HG03575 (cell line): ENCODE results near the gene PRPF6.

ENCODE experiments used
- ATAC-seq: cut with Tn5 transposase; IDR thresholded peaks from one replicate; pipeline ENCODE4 v1.9.1; 2021; ENCODE audit not compliant: unreplicated experiment, insufficient number of reproducible peaks, low FRiP score; ENCODE audit errors: extremely low read depth

PRPF6 gene

DNA sequence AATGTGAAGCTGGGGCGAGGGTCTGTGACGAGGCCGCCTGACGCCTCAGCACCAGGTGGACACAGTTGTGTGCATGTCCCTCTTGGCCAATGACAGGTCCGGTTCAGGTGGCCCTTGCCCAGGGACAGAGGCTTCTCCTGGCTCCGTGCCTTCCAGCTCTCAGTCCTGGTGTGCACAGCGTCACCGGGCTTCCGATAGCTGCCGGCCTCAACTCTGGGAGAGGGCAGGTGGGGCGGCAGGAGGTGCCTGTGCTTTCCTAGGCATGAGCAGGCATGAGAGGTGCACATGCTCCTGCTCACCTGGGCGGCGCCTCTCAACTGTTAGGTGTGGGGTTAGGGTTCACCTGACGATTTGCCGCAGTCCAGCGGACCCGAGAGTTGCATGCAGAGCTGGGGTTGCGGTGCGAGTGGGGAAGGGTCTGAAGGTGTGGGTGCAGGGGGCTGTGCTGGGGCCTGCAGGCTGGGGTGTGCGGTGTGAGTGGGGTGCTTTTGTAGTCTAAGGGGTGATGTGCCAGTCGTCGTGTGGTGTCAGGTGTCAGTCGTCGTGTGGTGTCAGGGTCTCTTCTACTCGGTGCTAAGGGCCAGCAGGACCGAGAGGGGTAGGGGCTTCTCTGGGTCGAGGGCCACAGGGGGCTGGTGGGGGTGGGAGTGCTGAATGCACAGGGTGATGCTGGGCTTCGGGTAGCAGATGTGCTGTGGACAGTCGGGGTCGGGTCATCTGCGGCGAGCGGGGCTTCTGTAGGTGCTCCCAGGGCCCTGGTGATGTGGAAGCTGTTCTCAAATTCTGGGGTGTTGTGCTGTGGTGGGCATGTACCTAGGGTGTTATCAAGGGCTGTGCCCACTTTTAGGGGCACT lies 72.3 kb downstream of the PRPF6 start:
- no peak for ATAC-seq

DNA sequence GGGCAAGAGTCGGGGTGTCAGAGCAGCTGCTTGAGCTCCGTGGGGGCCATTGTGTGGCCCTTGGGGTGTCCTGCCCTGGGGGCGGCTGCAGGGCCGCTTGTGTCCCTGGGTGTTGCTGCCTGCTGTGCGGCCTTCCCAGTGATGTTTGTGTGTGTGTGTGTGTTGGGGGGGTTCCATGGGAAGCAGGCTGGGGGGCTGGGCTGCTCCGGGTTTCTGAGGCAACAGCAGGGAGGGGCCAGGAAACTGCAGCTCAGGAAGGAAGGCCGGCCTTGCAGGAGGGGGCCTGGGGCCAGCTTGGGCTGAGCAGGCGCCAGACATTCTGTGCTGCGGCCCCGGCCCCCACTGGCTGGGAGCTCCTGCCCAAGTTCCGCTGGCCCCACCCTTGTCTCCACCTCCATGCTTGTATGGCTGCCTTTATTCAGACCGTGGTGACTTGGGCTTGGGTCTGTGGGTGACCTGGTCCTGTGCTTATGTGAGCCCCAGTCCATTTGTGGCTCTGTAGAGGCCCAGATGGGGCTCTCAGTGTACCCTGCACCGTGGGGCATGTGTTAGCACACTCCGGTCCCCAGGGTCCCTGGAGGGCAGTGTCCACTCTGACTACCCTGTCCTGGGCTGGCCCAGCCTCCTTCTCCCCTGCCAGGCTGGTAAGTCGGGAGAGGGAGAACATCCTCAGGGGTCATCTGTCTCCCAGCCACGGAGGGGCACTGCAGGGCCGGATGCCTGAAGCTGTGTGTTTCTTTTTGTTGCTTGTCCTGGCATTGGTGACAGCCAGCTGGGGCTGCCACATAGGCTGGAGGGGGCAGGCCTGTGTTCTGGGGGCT lies 73.1 kb downstream of the PRPF6 start:
- ATAC-seq = no peak

DNA sequence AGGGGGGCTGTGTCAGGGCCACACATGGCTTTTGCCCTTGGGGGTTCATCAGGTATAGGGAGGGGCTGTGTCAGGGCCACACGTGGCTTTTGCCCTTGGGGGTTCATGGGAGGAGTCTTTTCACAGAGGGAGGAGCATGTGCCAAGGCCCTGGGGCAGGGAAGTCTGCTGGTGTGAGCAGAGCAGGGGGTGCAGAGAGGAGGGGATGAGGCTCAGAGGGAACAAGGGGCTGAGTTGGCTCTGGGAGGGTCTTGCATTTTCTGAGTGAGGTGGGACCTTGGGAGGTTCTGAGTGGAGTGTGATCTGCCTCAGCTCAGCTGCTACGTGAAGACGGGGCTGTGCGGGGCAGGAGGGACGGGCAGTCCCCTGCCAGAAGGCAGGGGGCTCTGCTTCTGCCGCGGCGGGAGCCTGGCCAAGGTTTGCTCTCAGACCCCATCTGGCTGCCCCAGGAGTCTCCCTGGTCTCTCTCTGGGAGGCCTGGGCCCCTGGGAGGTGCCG lies 74.5 kb downstream of the PRPF6 start:
- ATAC-seq = no peak

DNA sequence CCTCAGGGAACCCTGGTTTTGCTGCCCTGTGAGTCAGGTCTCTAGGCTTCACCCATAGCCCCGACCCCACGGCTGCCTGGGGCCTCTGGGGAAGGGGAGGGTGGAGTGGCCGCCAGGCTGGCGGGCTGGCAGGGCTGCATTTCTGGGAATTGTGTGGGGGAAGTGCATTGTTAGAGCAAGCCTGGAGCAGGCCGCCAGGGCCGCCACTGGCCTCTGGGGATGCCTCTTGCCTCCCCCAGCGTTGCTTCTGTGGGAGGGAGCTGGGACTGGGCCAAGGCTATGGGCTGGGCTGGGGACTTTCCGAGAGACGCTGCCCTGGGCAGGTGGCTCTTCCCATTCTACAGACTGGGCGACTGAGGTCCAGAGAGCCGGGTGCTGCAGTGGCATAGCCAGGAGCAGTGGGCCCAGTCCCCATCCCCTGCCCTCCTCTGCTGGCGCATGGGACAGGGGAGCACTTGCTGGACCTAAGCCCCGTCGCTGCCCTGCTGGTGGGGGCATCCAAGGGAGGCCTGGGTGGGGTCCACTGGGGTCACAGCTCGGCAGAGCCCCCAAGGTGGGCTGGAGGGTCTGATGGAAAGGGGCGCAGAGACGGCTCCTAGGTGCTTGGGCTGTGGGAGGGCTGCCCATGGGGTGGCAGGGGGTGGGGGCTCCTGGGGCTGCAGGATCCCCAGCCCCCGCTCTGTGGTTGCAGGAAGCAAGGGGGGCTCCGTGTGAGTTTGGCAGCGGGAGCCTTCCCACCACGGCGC lies 75.1 kb downstream of the PRPF6 start:
- no peak for ATAC-seq

DNA sequence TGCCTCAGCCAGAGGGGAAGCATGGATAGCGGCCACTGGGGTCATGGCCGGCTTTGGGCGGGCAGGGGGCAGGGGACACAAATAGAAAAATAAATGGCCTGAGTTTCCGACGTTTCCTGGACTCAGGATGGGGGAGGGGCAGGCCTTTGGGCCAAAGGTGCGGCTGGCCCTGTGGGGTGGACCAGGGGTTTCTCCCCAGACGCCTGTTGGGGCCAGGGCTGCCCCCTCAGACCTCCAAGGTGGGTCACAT lies 75.6 kb downstream of the PRPF6 start:
- ATAC-seq = no peak

DNA sequence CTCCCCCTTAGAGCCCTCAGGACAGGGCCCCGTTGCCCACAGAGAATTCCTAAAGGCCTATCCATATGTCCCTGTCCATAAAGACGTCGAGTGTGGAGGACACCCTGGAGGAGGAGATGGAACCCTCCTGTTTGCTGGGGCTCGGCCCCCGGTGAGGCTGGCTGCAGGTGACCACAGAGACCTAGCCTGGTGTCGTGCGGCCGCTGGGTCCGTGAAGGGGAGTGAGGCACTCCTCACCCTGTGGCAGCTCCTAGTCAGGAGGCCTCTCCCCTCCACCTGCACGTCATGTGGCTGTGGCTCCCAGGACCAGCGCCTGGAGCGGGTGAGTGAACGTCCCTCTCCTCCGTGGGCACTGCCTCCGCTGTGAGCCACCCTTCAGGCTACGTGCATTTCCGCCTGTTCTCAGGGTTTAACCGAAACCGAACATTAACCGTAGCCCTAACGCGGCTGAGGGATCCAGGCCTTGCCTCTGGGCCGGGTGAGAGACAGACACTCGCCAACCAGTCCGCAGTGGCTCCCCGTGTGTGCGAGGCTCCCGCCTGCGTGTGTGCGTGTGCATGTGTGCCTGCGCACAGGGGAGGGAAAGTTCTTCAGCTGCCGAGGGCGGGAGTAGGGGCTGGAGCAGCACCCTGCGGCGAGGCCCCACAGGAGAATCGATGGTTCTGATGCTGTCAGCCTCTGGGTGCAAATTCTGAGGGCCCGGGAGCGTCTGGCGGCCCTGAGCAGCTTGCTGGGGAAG lies 76.1 kb downstream of the PRPF6 start:
- no peak for ATAC-seq

DNA sequence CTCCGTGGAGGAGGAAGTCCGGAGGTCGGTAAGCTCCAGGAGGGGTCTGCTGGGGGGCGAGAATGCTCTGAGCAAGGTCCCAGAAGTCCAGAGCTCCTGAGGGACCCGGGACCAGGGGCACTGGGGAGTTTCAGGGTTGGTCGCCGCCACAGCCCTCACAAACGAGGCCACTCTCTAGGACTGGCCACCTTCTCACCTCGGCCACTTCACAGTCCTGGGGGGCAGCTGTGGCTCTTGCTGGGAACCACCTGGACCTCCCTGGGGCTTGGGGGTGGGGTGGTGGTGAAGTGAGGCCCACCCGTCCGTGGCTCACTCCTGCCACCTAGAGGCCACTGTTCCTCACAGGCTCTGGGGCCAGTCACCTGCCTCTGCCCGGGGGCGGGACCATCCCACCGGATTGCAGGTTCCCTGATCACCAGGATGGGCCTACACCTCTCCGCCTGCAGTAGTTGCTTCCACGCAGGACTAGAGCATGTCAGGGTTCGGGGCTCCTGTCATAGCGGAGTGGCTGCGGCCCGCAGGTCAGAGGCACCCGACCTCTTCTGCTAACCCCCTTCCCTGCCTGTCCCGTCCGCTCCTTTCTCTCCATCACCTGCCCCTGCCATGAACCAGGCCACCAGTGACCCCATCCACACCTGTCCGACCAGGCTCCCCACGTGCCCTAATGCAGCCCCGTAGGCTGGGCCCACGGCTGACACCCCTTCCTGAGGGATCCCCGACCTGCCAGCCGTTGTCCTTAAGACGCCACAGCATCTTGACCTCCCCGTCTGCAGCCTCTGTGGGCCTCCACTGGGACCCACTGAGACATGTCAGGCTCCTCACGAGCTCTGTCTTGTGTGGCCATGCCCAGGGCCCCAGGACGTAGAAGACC lies 76.9 kb downstream of the PRPF6 start:
- no peak for ATAC-seq

DNA sequence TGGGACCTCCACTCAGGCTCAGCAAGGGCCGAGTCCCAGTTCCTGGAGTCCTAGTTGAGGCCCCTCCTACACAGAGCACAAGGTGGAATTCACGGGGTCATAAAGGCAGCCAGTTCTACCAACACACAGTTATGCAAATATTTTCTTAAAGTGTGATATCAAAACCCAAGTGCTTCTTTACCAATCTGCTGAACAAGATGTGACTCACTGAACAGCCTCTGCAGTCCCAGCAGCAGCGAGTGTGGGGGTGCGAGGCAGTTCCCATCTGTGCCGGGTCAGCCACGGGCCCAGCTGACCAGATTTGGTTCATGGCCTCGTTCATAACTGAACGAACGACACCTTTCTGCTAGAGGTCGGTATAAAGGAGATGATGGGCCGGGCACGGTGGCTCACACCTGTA lies 77.6 kb downstream of the PRPF6 start:
- ATAC-seq = no peak

DNA sequence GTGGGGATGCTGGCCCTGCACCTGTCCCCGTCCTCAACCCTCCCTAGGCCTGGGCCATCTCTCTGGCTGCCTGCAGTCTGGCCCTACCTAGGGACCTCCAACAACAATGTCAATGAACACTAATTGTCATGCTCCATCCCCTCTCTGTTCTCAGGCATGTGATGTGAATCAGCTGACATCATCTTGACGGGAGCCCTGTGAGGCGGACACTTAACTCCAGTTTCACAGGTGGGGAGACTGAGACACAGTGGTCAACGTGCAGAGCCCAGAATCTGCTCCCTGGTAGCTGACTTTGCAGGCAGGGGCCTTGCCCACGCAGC lies 81.3 kb downstream of the PRPF6 start:
- no peak for ATAC-seq

DNA sequence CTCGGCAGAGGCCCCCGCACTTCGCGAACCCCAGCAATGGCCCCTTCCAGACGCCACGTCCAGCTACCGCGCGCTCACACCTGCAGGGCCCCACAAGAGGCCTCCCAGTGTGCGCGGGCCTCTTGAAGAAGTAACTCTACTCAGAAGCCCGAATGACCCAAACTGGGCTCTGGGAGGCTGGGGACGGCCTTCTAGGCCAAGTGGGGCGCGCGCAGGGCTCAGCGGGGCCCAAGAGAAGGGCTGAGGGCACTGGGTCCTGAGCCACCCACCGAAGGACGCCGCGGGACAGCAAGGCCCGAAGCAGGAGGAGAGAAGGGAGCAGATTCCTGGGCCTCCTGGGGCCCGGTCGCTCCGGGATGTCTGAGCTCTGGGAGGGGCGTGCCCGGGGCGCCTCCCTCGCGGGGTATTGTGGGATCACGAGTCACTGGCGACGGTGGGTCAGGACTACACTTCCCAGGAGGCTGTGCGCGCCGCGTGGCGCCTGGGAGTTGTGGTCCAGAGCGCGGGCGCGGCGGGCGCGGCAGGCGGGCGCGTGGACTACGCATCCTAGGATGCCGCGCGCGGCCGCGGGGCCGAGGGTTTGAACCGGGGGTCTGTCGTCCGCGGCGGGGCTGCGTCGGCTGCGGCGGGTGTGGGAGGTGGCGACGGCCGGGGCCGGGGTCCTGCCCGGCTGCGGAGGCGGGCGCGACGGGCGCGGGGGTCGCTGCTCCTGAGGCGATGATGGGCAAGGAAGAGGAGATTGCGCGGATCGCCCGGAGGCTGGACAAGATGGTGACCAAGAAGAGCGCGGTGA lies 81.9 kb downstream of the PRPF6 start, which contains the start of gene TCEA2:
Gene TCEA2, plus strand, starts transcription at position 603 of the 793 bp plus-strand sequence. Its CDS starts 115 bp downstream, at position 718.
- ATAC-seq = no peak

DNA sequence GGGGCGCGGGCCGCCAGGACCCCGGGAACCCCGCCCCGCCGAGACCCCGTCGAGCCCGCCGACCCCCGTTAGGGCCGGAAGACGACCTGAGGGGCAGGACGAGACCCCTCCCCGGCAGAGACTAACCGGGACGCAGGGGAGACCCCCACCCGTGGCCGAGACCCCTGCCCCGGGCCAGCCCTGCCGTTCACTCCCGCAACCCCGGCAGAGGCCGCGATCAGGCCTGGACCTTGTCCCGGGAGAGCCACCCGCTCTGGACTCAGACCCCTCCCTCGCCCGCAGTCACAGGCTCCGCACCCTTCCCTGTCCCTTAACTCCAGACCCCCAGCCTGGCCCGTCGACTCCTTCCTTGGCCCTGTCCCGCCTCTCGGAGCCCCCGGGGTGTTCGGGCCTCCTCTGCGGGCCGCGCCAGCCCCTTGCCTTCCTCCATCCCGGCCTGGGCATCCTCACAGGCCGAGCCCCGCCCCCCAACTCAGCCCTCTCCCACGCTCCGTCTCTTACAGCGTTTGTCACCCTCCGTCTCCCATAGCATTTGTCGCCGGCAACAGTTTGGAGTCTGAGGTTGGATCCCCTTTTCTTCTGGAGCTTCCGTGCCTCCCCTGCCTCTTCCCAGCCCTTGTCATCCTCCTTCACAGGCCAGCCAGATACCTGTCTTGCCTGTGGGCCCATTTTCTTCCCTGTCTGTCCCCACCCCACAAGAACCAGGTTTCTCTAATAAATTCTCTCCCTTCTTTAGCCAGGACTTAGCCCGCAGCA lies 82.6 kb downstream of the PRPF6 start:
- ATAC-seq = no peak

DNA sequence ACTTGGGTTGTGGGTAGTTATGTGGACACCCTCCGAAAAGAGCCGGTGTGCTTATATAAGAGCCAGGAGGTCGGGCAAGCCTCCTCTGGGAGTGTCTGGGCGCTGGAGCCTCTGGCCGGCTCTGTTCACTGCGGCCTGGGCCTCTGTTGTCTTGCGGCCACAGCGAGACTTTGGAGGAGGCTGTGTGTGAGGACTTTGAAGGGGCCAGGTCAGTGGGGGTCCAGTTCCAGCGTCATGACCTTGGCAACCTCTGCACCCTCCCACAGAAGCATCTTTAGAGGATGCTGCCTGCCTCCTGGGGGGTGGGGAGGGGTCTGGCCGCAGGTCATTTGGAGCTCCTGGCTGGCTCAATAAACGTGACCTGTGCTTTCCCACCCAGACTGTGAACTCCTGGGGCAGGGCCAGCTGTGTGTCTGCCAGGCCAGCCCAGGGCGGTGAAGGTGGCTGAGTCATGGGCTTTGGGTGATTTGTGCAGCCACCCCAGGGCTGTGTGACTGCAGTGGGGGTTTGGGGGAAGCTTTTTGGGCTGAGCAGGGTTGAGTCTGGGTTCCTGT lies 83.3 kb downstream of the PRPF6 start:
- ATAC-seq = no peak

DNA sequence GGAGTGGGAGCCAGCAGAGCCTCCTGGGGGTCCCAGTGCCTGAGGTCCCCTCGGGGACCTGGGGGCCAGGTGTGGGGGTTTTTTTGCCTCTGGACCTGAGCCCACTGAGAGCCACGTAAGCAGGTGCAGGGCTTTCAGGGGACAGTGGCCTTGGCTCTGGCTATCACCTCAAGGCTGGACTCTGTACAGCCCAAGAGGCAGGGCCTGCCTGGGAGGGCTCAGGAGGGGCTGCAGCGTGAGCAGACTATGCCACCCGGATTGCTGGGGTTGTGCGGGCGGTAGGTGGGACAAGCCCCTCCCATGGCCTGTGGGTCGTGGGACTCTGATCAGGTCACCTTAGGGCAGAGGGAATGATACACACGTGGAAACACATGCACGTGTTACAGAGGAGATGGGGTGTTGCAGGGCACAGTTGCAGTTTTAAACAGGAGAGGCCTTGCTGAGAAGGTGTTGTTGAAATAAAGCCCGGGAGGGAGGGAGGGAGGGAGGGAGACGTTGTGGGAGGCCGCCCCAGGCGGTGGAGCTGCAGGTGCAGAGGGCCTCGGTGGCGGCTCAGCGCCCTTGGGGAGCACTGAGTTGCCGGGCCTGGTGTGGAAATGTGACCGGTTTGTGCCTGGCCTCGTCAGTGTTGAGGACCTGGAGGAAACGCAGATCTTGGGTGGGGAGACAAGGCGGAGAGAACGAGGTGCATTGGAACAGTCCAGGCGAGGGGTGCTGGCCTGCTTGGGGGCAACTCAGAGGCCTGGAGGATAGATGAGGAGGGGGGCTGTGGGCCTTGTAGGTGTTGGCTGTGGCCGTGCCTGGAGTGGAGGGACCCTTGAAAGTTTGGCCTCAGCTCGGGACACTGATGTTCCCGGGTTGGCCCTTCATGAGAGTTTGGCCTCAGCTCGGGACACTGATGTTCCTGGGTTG lies 84.4 kb downstream of the PRPF6 start:
- no peak for ATAC-seq

DNA sequence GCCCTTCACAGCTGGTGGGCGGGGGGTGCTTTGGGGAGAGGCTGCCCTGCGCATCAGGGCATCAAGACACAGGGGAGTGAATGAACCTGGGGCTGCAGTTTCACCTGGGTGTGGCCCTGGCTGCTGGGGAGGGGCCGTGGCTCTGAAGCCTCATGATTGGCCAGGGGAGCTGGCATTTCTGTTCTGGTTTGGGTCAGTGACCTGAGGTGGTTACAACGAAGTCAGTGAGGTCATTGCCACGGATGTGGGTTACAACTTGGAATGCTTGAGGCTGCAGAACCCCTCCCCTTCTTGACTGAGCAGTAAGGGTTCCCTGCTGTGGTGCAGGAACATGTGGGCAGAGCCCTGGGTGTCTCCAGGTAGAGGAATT lies 85.0 kb downstream of the PRPF6 start:
- no peak for ATAC-seq

DNA sequence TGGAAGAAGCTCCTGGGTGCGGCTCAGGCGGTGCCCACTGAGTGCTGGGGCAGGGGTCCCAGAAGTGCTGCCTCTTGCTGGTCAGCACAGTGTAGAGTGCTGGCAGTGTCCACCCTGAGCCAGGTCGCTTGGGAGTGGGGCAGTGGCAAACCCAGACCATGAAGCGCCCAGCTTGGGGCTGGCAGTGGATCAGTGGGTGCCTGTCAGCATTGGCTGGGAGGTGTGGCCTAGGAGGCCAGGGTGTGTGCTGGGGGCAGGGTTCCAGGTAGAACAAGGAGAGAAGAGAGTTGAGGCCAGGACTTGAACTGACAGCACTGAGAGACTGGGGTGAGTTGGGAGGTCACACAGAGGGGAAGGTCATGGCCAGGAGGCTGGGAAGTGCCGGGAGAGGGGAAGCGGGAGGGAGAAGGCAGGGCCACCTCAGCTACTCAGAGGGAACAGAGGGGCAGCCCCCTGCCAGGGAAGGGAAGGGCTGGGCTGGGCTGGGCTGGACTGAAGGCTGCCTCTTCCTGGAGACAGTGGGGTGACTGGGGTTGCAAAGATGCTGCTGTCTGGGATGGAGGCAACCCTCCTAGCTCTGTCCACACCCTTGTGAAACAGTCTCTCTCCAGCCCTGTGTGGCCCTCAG lies 86.2 kb downstream of the PRPF6 start:
- ATAC-seq = no peak
